Measurements from ENCODE around the gene PIGQ.

Gene PIGQ

DNA sequence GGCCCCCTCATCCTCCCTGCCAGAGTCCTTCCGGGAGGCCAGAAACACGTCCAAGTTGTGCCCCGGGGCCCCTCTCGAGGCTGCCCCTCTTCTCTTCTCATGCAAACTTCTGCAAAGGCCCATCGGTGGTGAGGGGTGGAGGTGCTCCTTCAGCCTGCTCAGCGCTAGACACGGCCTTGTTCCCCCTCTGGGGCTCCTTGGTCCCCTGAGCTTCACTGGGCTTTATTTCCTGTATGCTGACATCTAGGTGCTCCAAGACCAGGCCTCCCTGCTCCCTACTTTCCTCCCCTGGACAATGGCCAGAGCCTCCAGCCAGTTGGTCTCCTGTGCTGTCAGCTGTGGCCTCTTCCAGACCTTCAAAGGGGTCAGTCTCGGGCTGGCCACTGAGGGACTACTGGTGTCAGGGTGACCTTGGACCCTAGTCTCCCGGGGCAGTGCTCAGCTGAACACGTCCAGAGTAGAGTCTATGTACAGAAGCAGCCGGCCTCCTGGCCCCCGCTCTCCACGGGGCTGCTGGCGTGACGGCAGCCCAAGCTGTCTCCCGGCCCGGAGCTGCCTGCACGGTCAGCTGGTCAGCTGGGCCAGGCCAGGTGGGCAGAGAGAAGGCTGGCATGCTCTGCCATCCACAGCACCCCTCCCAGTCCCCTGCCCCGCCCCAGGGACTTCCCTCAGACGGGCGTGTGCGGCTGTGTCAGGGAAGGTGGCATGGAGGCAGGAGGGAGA, 11.3 kb upstream of the PIGQ start:
- no CpG with 5 or more reads among the region's 22 CpGs for WGBS, 2 donors (ENCODE audit: extremely low coverage in 2 of 2, insufficient read length in 2 of 2, insufficient replicate concordance in 1 of 2)
- peak overlapping the region; percentile 82 for H3K14ac ChIP-seq (ENCODE audit: low read length)
- H4K8ac ChIP-seq (ENCODE audit: low read depth, low read length): no peak overlapping the region
- H4K91ac ChIP-seq (ENCODE audit: low read depth, low read length, poor library complexity): no peak overlapping the region
- peak overlapping the region; percentile 89 for H3K23ac ChIP-seq (ENCODE audit: low read depth, low read length, poor library complexity)
- no peak overlapping the region for H3K4me2 ChIP-seq (ENCODE audit: insufficient read depth, low read length, poor library complexity, severe bottlenecking)
- H2BK120ac ChIP-seq (ENCODE audit: low read depth, low read length): no peak overlapping the region
- H3K27ac ChIP-seq (replicated peaks; ENCODE audit: low read length): no peak overlapping the region
- H3K27me3 ChIP-seq (ENCODE audit: control insufficient read depth in 3 of 3, insufficient read depth in 3 of 3, low read depth in 1 of 3, low read length in 3 of 3): peaks cover 14 to 58% (median 44%) of the 10 kb centered on the region in 3 experiments
- peaks cover 0 to 11% of the 10 kb centered on the region in 2 donors for H3K4me1 ChIP-seq (ENCODE audit: control insufficient read depth in 2 of 2, insufficient read depth in 1 of 2, low read depth in 1 of 2, low read length in 2 of 2)
- H3K36me3 ChIP-seq (replicated peaks in 1 of 2; ENCODE audit: control insufficient read depth in 2 of 2, insufficient read depth in 2 of 2, low read length in 2 of 2): no peaks in the 10 kb centered on the region
- H2AK5ac ChIP-seq (ENCODE audit: low read depth, low read length): peak overlapping the region; percentile 81
- H2AFZ ChIP-seq (ENCODE audit: low read length): no peak overlapping the region
- H3K79me1 ChIP-seq (ENCODE audit: low read depth, low read length): peaks cover 6% of the 10 kb centered on the region
- no peak overlapping the region for H3K4ac ChIP-seq (ENCODE audit: low read length)
- H2BK5ac ChIP-seq (ENCODE audit: low read length): no peak overlapping the region
- no peak overlapping the region for H3K18ac ChIP-seq (ENCODE audit: low read length)
- peak overlapping the region; percentile 58 for H2BK15ac ChIP-seq (ENCODE audit: low read length)
- H2BK12ac ChIP-seq (ENCODE audit: low read length): no peak overlapping the region
- no peak overlapping the region for H3K4me3 ChIP-seq (ENCODE audit: low read length in 2 of 2)
- DNase-seq (ENCODE audit: low spot score): no peak
- no peak overlapping the region for H3K9ac ChIP-seq (ENCODE audit: low read depth, low read length, poor library complexity)
- peaks cover 0 to 2% of the 10 kb centered on the region in 2 donors for H3K9me3 ChIP-seq (replicated peaks in 1 of 2; ENCODE audit: control insufficient read depth in 2 of 2, insufficient read depth in 1 of 2, low read depth in 1 of 2, low read length in 2 of 2)

- Histone ChIP-seq H2BK5ac (ENCODE audit: low read length) (no peak overlapping the region), H3K9ac (ENCODE audit: low read depth, low read length, poor library complexity) (no peak overlapping the region)
Measured at GRCh38 chr16:559021-559380, 10.8 kb upstream of the PIGQ start.

GRCh38 chr16:559411-560203, 10.2 kb upstream of the PIGQ start:
- Histone ChIP-seq H3K4me2 (ENCODE audit: insufficient read depth, low read length, poor library complexity, severe bottlenecking) (peak overlapping the region; percentile 25), H2BK15ac (ENCODE audit: low read length) (peak overlapping the region; percentile 75), H3K9me3 (replicated peaks in 1 of 2; ENCODE audit: control insufficient read depth in 2 of 2, insufficient read depth in 1 of 2, low read depth in 1 of 2, low read length in 2 of 2) (peaks cover 0 to 2% of the 10 kb centered on the region in 2 donors), H3K27ac (replicated peaks; ENCODE audit: low read length) (no peak overlapping the region), H3K36me3 (replicated peaks in 1 of 2; ENCODE audit: control insufficient read depth in 2 of 2, insufficient read depth in 2 of 2, low read length in 2 of 2) (no peaks in the 10 kb centered on the region), H2BK12ac (ENCODE audit: low read length) (peak overlapping the region; percentile 3), H2BK5ac (ENCODE audit: low read length) (no peak overlapping the region), H4K8ac (ENCODE audit: low read depth, low read length) (no peak overlapping the region), H3K4ac (ENCODE audit: low read length) (no peak overlapping the region), H3K4me3 (ENCODE audit: low read length in 2 of 2) (no peak overlapping the region), H3K4me1 (ENCODE audit: control insufficient read depth in 2 of 2, insufficient read depth in 1 of 2, low read depth in 1 of 2, low read length in 2 of 2) (peaks cover 0 to 8% of the 10 kb centered on the region in 2 donors), H2AFZ (ENCODE audit: low read length) (peak overlapping the region; percentile 33), H4K91ac (ENCODE audit: low read depth, low read length, poor library complexity) (no peak overlapping the region), H3K27me3 (ENCODE audit: control insufficient read depth in 3 of 3, insufficient read depth in 3 of 3, low read depth in 1 of 3, low read length in 3 of 3) (peaks cover 14 to 59% (median 44%) of the 10 kb centered on the region in 3 experiments), H2BK120ac (ENCODE audit: low read depth, low read length) (no peak overlapping the region), H3K14ac (ENCODE audit: low read length) (peak overlapping the region; percentile 71), H3K9ac (ENCODE audit: low read depth, low read length, poor library complexity) (no peak overlapping the region), H3K23ac (ENCODE audit: low read depth, low read length, poor library complexity) (peak overlapping the region; percentile 73), H3K18ac (ENCODE audit: low read length) (peak overlapping the region; percentile 87), H2AK5ac (ENCODE audit: low read depth, low read length) (peak overlapping the region; percentile 75), H3K79me1 (ENCODE audit: low read depth, low read length) (peaks cover 6% of the 10 kb centered on the region)
- no peak for DNase-seq (ENCODE audit: low spot score)
- no CpG with 5 or more reads among the region's 62 CpGs for WGBS, 2 donors (ENCODE audit: extremely low coverage in 2 of 2, insufficient read length in 2 of 2, insufficient replicate concordance in 1 of 2)

More at GRCh38 chr16:559021-559380, 10.8 kb upstream of the PIGQ start:
- Histone ChIP-seq H4K91ac (ENCODE audit: low read depth, low read length, poor library complexity) (no peak overlapping the region), H3K4me2 (ENCODE audit: insufficient read depth, low read length, poor library complexity, severe bottlenecking) (no peak overlapping the region), H3K18ac (ENCODE audit: low read length) (no peak overlapping the region), H3K27ac (replicated peaks; ENCODE audit: low read length) (no peak overlapping the region), H2BK12ac (ENCODE audit: low read length) (no peak overlapping the region), H3K79me1 (ENCODE audit: low read depth, low read length) (peaks cover 6% of the 10 kb centered on the region), H2BK15ac (ENCODE audit: low read length) (peak overlapping the region; percentile 75), H3K4ac (ENCODE audit: low read length) (no peak overlapping the region), H2AK5ac (ENCODE audit: low read depth, low read length) (peak overlapping the region; percentile 81), H3K9me3 (replicated peaks in 1 of 2; ENCODE audit: control insufficient read depth in 2 of 2, insufficient read depth in 1 of 2, low read depth in 1 of 2, low read length in 2 of 2) (peaks cover 0 to 2% of the 10 kb centered on the region in 2 donors), H3K14ac (ENCODE audit: low read length) (peak overlapping the region; percentile 82), H4K8ac (ENCODE audit: low read depth, low read length) (no peak overlapping the region), H3K27me3 (ENCODE audit: control insufficient read depth in 3 of 3, insufficient read depth in 3 of 3, low read depth in 1 of 3, low read length in 3 of 3) (peaks cover 14 to 59% (median 44%) of the 10 kb centered on the region in 3 experiments), H2BK120ac (ENCODE audit: low read depth, low read length) (no peak overlapping the region), H3K36me3 (replicated peaks in 1 of 2; ENCODE audit: control insufficient read depth in 2 of 2, insufficient read depth in 2 of 2, low read length in 2 of 2) (no peaks in the 10 kb centered on the region), H3K23ac (ENCODE audit: low read depth, low read length, poor library complexity) (no peak overlapping the region), H2AFZ (ENCODE audit: low read length) (peak overlapping the region; percentile 33), H3K4me1 (ENCODE audit: control insufficient read depth in 2 of 2, insufficient read depth in 1 of 2, low read depth in 1 of 2, low read length in 2 of 2) (peaks cover 0 to 11% of the 10 kb centered on the region in 2 donors), H3K4me3 (ENCODE audit: low read length in 2 of 2) (no peak overlapping the region)
- no peak for DNase-seq (ENCODE audit: low spot score)
- no CpG with 5 or more reads among the region's 15 CpGs for WGBS, 2 donors (ENCODE audit: extremely low coverage in 2 of 2, insufficient read length in 2 of 2, insufficient replicate concordance in 1 of 2)

- Histone ChIP-seq H2AFZ (ENCODE audit: low read length) (peak within 1 kb of the TSS; percentile 33), H3K27ac (replicated peaks; ENCODE audit: low read length) (no peak within 1 kb of the TSS), H3K4ac (ENCODE audit: low read length) (no peak within 1 kb of the TSS), H4K91ac (ENCODE audit: low read depth, low read length, poor library complexity) (peak within 1 kb of the TSS; percentile 30), H3K36me3 (replicated peaks in 1 of 2; ENCODE audit: control insufficient read depth in 2 of 2, insufficient read depth in 2 of 2, low read length in 2 of 2) (no peaks in the 10 kb centered on the region), H3K27me3 (ENCODE audit: control insufficient read depth in 3 of 3, insufficient read depth in 3 of 3, low read depth in 1 of 3, low read length in 3 of 3) (peaks cover 14 to 59% (median 44%) of the 10 kb centered on the region in 3 experiments), H3K18ac (ENCODE audit: low read length) (peak within 1 kb of the TSS; percentile 87), H3K23ac (ENCODE audit: low read depth, low read length, poor library complexity) (peak within 1 kb of the TSS; percentile 73), H3K79me1 (ENCODE audit: low read depth, low read length) (peaks cover 6% of the 10 kb centered on the region), H2BK5ac (ENCODE audit: low read length) (no peak within 1 kb of the TSS), H3K9me3 (replicated peaks in 1 of 2; ENCODE audit: control insufficient read depth in 2 of 2, insufficient read depth in 1 of 2, low read depth in 1 of 2, low read length in 2 of 2) (peaks cover 0 to 2% of the 10 kb centered on the region in 2 donors), H3K14ac (ENCODE audit: low read length) (peak within 1 kb of the TSS; percentile 71), H2BK120ac (ENCODE audit: low read depth, low read length) (no peak within 1 kb of the TSS), H2BK12ac (ENCODE audit: low read length) (peak within 1 kb of the TSS; percentile 10), H3K4me2 (ENCODE audit: insufficient read depth, low read length, poor library complexity, severe bottlenecking) (peak within 1 kb of the TSS; percentile 62), H3K4me1 (ENCODE audit: control insufficient read depth in 2 of 2, insufficient read depth in 1 of 2, low read depth in 1 of 2, low read length in 2 of 2) (peaks cover 0 to 11% of the 10 kb centered on the region in 2 donors), H3K9ac (ENCODE audit: low read depth, low read length, poor library complexity) (no peak within 1 kb of the TSS), H3K4me3 (ENCODE audit: low read length in 2 of 2) (peak within 1 kb of the TSS in 1 of 2 donors; percentile 65), H2AK5ac (ENCODE audit: low read depth, low read length) (peak within 1 kb of the TSS; percentile 75), H4K8ac (ENCODE audit: low read depth, low read length) (no peak within 1 kb of the TSS), H2BK15ac (ENCODE audit: low read length) (peak within 1 kb of the TSS; percentile 75)
- WGBS, 2 donors (ENCODE audit: extremely low coverage in 2 of 2, insufficient read length in 2 of 2, insufficient replicate concordance in 1 of 2): no CpG with 5 or more reads among the region's 84 CpGs
- DNase-seq (ENCODE audit: low spot score): no peak
Measured at GRCh38 chr16:560204-560700, 9.5 kb upstream of the PIGQ start, which contains the start of gene PRR35. Gene PRR35 (plus strand): TSS chr16:560394. CDS start chr16:563295, 2,901 bp downstream.
